Stimulated activated CD8-positive, alpha-beta memory T cell treated with anti-CD3 and anti-CD28 coated beads, Interleukin-7, amount 100 ng/mL, for 1 hour (primary cell): ENCODE measurements around the gene OR4M1.
"Not testable (repeated sequence)": the region's sequence is repeated elsewhere in the genome, so short reads cannot be mapped to it uniquely, and the experiment has no call there.

Experiments
- DNase-seq, 2 donors: peaks; one replicate each; pipeline ENCODE4 v3.0.0-alpha.2; 2020; ENCODE audit warnings: low read depth in 2 of 2

OR4M1 gene

GRCh38 chr14:19823178-19823577, 49.9 kb downstream of the OR4M1 start:
- DNase-seq = no peak

GRCh38 chr14:19823765-19824164, 50.5 kb downstream of the OR4M1 start:
- DNase-seq = no peak

- not testable (repeated sequence) for DNase-seq
Measured at GRCh38 chr14:19827626-19828244, 54.4 kb downstream of the OR4M1 start.

GRCh38 chr14:19828314-19828713, 55.0 kb downstream of the OR4M1 start:
- no peak for DNase-seq
